Stimulated activated naive CD4-positive, alpha-beta T cell treated with Interleukin-2 at 50 U/mL for 16 hours (primary cell): ENCODE results near the gene DHTKD1.
A peak's percentile ranks its signal among the peaks of the same experiment; 100 is the strongest.
"Not testable (repeated sequence)": the region's sequence is repeated elsewhere in the genome, so short reads cannot be mapped to it uniquely, and the experiment has no call there.

Experiments used
- DNase-seq: peaks from one replicate; lab custom pipeline; 2025; lab: John Stamatoyannopoulos, UW

The DHTKD1 gene

DNA sequence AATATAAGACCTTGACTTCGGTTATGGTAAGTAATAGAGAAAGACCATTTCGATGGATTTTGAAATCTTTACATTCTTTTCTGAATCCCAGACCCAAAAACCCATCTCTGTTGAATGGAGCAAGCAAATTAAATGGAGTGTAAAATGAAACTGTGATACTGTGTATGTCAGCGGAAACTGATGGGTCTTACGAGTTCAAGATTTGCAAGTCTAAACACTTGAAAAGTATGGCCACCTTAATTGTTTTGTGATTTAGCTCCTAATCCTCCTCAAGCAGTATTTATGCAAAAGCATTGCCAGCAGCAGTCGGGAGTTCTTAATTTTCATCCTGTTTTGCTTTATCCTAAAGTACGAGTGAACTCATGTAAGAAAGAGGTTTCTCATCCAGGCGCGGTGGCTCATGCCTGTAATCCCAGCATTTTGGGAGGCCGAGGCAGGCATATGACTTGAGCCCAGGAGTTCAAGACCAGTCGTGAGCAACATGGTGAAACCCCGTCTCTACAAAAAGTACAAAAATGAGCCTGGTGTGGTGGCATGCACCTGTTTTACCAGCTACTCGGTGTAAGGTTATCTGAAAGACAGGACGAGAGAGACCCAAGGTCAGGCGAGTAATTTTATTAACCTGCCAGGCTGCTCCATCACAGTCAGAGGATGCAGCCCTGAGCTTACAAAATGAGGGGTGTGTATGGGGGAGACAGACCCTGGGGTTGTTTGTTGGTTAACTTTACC lies 5.8 kb upstream of the DHTKD1 start:
- DNase-seq, result no peak

DNA sequence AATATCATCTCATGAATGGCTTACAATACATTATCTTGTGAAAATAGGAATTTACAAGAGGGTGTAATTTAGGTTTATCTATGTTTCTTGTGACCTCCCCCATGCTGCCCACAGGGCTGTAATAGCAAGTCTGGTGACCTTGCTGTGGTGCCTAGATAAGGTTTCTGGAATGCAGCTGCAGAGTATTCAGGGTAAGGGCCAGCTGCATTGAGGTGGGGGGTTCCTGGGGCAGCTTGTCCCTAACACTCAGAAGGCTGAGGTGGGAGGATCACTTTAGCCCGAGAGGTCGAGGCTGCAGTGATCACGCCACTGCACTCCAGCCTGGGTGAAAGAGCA lies 5.3 kb upstream of the DHTKD1 start:
- no peak for DNase-seq

DNA sequence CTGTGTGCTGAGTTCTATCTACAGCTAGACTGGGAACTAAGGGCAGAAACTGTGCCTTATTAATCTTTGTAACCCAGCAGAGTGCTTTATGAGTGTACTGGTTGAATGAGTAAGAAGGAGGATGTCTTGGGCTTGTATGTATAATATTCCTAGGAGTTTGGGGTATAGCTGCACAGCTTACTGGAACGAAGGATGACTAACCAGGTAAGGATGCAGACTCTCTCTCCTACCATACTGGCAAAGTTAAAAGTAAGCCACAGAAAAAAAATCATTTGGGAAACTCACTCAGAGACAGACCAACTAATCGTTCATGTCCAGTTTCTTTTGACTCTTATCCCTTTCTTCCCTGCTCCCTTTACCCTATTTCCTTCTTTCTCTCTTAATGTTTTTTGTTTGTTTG lies 1.4 kb upstream of the DHTKD1 start:
- no peak for DNase-seq

DNA sequence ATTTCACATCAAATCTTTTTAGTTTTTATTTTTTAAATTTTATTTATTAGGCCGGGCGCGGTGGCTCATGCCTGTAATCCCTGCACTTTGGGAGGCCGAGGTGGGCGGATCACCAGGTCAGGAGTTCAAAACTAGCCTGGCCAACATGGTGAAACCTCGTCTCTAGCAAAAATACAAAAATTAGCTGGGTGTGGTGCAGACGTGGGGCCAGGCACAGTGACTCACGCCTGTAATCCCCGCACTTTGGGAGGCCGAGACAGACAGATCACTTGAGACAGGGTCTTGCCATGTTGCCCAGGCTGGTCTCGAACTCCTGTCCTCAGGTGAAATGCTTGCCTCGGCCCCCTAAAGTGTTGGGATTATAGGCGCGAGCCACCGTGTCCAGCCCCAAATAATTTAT lies 2.7 kb downstream of the DHTKD1 start:
- DNase-seq, result not testable (repeated sequence)

DNA sequence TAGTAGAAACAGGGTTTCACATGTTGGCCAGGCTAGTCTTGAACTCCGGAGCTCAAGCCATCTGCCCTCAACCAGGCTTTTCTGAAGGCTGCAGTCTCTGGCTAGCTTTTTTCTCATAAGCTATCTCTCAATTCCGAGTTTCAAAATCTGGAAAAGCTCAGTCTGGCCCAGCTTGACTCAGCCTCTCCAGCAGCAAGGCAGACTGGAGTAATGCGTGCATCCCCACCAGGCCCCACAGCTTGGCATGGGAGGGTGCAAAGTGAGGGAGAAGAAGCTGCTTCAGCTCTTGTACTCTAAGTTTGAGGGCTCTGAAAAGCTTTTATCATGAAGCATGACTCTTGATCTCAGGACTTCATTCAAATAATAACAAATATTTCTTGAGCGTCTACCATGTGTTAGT lies 4.8 kb downstream of the DHTKD1 start:
- no peak for DNase-seq

DNA sequence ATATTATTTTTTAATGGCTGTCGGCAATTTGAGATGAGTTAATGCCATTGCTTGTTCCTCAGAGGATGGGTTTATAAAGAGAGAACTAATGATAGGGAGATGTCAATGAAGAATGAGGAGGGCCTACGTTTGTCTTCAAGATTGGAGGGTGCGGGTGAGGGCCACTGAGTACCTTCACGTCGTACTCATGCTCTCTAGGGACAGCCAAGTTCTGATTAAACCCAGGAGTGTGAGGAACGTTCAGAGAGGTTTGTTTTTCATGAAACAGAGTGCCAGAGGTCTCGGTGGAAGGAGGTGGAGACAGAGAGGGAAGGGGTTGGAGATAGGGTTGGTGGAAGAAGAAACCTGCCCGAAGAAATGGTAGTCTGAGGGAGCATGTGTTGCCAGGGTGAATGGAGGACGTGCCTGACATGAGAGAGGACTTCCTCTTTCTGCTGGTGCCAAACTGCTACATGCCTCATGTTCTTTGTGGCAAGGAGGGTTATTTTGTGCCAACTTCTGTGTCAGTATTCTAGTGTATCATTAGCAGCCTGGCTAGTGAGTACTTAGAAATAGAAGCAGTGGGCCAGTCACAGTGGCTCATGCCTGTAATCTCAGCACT lies 8.9 kb downstream of the DHTKD1 start:
- no peak for DNase-seq

DNA sequence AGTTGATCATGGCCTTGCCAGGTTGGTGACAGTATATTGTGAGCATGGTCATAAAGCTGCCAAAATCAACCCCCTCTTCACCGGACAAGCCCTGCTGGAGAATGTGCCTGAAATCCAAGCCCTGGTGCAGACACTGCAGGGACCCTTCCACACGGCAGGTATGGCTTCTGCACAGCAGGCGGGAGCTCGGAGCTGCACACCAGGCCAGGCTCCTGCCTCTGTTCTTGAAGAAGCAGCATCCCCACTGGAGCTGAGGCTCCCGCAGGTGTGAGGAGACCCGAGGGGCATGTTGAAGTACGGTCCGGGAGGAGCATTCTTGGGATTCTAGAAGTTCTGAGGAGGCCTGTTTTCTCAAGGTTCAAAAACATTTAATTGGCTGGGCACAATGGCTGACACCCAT lies 12.7 kb downstream of the DHTKD1 start:
- DNase-seq, result no peak

DNA sequence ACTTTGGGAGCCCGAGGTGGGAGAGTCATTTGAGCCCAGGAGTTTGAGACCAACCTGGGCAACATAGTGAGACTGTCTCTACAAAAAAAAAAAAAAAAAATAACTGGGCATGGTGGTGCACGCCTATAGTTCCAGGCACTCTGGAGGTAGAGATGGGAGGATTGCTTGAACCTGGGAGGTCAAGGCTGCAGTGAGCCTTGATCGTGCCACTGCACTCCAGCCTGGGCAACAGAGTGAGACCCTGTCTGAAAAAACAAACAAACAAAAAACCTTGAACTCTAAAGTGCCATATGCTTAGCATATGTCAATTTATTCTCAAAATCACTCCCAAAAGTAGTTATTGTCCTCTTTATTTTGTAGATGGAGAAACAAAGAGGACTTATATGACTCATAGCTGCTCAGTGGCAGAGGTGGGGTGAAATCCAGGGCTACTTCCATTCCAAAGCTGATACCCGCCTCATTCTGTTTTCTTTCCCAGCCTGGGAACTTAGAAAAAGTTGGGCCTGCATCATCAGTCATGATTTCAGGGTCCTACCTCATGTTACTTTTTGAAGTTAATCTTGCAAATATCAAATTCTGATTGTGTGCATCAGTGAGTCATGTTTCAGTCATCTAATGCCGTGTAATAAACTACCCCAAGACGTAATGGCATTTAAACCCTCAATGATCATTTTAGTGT lies 13.3 kb downstream of the DHTKD1 start:
- DNase-seq, result no peak

DNA sequence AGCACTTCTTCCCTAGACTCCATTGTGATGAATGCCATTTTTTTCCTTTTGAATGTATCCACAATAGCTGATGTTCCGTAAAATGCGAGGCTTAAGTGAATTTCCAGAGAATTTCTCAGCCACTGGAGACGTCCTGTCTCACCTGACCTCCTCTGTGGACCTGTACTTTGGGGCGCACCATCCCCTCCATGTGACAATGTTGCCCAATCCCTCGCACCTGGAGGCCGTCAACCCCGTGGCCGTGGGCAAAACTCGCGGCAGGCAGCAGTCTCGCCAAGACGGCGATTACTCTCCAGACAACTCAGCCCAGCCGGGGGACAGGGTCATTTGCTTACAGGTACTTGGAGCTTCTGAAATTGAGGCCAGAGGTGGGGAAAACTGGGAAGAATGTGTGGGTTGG lies 20.2 kb downstream of the DHTKD1 start:
- no peak for DNase-seq

DNA sequence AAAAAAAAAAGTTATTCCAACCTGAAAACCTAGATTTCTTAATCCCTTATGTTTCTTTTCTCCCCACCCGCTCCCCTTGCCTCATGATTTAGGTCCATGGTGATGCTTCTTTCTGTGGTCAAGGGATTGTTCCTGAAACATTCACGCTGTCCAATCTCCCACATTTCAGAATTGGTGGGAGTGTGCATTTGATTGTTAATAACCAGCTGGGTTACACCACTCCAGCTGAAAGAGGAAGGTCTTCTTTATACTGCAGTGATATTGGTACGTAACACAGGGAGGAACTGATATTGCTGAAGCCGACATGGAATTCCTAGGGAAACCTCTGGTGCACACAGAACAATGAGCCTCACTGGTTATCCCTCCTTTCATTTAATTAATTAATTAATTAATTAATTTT lies 22.7 kb downstream of the DHTKD1 start:
- no peak for DNase-seq

DNA sequence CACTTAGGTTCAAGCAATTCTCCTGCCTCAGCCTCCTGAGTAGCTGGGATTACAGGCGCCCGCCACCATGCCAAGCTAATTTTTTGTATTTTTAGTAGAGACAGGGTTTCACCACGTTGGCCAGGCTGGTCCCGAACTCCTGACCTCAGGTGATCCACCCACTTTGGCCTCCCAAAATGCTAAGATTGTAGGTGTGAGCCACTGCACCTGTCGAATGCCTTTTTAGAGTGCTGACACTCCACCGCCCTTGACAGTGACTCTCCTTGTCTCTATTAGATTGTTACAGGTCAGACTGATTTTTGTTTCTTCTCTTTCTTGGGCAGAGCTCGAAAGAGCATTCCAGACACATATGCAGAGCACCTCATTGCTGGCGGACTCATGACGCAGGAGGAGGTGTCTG lies 28.6 kb downstream of the DHTKD1 start:
- DNase-seq, result not testable (repeated sequence)

DNA sequence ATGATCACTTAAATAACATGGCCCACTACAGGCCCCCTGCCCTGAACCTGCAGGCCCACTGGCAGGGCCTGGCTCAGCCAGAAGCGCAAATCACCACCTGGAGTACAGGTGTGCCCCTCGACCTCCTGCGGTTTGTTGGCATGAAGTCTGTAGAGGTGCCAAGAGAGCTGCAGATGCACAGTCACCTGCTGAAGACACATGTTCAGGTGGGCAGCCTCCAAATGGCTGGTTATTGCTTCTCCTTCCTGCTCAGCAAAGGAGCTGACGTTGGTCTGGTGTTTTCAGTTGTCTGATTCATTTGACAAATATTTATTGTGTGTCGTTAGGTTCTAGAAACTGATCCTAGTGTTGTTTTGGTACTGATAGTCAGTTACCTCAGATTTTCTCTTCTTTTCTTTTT lies 29.0 kb downstream of the DHTKD1 start:
- no peak for DNase-seq

DNA sequence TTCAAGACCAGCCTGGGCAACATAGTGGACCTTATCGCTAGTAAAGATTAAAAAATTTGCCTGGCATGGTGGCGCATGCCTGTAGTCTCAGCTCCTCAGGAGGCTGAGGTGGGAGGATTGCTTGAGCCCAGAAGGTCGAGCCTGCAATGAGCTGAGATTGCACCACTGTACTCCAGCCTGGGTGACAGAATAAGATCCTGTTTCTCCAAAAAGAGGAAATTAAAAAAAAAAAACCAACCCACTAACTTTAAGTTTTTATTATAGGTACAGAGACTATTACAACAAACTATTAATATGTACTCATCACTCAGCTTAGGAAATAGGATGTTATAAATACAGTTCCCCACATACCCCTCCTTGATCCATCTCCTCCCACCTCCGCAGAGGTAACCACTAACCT lies 30.2 kb downstream of the DHTKD1 start:
- no peak for DNase-seq

DNA sequence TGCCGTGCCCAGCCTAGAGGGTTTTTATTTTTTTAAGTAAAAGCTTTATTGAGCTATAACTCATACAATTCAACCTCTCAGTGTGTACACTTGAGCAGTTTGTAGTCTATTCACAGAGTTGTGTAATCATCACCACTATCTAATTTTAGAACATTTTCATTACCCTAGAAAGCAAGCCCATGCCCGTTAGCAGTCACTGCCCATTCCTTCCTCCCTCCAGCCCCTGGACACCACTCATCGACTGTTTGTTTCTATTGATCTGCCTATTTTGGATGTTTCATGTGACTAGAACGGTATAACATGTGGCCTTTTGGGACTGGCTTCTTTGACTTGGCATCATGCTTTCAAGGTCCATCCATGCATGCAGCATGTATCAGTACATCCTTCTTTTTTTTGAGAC lies 35.0 kb downstream of the DHTKD1 start:
- no peak for DNase-seq

DNA sequence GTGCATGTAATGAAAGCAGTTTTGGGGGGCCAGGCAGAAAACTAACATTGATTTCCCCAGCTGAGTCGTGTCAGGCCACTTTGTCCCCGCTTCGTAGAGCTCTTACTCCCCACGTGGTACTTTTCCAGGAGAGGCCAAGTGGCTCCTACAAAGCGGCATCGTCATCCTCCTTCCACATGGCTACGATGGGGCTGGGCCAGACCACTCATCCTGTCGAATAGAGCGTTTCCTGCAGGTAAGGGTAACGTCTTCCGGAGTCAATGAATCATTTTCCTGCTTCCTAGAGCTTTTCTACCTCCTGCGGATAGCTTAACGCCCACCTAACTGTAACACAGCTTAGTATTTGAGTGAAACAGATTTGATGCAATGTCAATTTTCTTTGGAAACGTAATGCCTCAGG lies 39.0 kb downstream of the DHTKD1 start:
- DNase-seq, result no peak

DNA sequence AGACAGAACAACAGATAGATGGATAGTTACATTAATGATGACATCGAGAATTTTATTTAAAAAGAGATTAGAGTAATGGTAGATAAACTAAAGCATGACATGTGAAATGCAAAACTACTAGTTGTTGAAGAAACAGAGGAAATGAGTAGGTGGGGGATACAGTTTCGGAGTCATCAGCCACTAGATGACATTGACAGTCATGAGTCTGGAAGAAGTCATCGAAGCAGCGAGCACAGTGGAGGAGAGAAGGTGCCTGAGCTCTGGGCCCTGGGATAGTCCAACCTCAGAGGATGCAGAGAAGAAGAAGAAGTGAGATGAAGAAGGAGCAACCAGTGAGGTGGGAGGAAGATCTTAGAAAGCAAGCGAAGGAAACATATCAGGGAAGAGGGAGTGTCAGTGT lies 40.5 kb downstream of the DHTKD1 start:
- DNase-seq, result no peak

DNA sequence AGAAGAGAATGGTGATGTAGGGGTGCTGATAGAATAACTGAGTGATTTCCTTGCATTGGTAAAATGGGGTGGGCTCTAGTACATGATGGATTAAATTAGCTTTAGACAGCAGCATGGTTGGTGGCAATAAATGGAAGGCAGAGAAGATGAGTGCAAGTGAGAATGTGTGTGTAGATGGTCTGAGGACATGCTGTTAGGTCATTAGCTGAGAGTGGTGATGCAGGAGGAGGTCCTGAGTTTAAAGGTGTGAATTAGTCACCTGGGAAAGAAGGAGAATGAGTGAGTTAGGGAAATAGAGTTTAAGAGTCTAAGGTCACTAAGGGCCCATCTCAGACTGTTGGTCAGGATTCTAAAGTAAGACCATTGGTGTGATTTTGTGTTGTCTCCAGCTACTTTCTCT lies 42.8 kb downstream of the DHTKD1 start:
- DNase-seq, result no peak

DNA sequence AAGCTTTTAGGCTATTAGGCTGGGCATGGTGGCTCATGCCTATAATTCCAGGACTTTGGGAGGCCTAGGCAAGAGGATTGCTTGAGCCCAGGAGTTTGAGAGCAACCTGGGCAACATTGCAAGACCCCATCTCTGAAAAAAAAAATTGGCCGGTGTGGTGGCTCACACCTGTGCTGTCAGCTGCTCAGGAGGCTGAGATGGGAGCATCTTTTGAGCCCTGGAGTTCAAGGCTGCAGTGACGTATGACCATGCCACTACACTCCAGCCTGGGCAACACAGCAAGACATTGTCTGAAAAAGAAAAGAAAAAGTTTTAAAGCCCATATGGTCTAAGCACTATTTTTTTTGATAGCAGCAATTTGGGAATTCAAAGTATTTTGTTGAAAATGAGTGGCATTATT lies 44.9 kb downstream of the DHTKD1 start:
- no peak for DNase-seq

DNA sequence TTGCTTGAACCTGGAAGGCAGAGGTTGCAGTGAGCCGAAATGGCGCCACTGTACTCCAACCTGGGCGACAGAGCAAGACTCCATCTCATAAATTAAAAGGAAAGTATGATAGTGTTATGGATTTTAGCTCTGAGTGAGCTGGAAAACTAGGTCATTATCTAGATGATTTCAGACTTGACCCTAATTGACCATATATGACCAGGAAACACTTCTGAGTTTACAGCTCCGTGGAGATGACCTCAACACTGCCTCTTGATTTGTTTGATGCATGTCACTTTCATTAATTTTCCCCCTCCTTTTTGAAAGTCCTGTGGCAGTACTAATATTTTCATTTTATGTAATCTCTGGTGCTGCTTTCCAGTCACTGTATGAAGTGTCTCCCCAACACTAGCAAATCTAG lies 52.9 kb downstream of the DHTKD1 start:
- no peak for DNase-seq

DNA sequence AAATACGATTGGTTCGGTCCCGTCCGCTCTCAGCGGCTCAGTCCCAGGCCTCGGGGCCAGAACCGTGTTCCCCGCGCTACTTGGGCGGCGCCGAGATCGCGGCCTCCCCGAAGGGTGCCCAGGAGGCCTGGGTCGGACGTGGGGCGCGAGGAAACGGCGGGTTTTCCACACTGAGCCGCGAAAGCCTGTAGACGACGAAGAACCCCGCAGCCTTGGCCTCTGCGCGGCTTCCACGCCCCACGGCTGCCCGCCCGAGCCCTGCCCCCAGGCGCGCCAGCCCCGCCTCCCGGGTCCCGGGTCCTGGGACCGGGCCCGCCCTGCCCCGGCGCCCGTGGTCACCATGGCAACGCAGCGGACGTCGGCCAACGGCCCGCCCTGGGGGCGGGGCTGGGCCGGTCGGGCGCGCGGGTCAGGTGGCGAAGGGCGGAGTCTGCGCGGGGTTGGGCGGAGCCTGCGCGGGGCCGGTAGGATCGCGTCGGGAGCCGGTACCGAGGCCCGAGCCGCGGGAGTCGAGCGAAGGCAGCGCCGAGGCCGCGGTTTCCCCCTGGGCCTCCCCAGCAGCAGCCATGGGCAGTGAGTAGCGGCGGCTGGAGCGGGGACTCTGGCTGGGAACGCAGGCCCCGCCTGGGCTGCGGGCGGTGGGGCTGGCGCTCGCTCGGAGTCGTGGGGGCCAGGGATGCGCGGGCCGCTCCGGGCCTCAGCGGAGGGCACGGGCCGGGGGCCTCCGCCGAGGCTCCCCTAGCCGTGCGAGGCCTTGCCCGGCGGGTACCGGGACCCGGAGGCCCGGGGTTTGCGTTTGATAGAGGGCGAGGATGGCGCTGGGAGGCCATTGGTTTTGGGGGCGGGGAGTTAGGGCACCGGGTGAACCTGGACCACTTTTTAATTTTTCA lies 60.7 kb downstream of the DHTKD1 start, which contains the start of gene SEC61A2:
Gene SEC61A2 (plus strand): TSS at position 456 of the 890 bp plus-strand sequence. CDS start 111 bp downstream, at position 567.
- DNase-seq, result peak; percentile 96

DNA sequence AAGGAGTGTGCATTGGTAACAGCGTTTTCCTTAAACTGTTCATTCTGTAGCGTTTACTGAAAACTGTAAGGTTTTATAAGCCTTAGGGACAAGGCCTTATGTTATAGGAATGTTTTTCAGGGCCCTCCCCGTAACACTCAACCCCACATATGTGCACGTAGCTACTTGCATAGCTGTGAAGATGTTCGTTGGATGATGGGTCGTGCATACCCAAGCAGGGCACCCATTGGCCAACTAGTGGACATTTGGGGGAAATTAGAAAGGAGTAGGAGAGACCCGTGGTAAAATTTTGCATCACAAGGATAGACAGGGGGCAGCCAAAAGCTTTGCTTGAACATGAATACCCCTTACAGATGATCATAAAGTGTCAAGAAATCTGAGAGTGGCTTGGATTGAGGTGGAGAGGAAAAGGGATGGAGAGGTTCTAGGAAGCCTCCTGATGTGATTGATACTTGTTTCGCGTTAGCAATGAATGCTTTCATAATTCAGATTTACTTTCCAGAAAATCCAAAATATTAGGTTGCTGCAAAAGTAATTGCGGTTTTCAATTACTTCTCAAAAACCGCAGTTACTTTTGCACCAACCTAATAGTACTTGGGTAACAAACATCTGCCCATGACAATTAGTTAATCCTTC lies 61.6 kb downstream of the DHTKD1 start:
- no peak for DNase-seq

DNA sequence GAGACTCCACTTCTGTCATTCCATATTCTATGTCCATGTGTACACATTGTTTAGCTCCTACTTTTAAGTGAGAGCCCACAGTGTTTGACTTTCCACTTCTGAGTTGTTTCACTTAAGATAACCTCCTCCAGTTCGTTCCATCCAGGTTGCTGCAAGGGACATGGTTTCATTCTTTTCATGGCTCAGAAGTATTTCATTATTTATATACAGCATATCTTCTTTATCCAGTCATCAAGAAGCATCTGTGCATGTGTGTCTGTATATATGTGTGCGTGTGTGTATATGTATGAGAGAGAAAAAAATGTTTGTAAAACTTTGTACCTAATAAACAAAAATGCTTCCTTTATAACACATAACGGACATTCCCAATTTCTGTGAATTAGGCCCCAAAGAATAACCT lies 66.9 kb downstream of the DHTKD1 start:
- DNase-seq, result no peak
